Measurements from ENCODE around the gene ZNF697.

DNA sequence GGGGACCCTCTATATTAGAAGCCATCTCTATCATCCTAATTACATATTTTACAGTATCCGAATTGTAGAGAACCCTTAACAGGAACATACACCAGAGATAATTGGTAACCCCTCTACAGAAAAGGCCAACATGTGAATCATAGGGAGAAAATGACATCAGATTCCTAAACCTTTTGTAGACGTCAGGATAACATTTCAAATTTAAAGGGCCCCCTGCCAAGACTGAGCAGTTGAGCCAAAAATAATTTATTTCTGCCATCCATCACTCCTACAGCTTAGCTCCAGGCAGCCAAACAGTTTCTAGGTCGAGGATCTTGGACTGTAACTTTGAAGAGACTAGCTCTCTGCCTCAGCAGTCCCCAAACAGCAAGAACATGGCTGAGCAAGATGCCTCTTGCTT lies 21.2 kb downstream of the ZNF697 start:
- no peak for TF ChIP-seq EP300 (IDR thresholded peaks at IDR 0.05)
- TF ChIP-seq CTCF (IDR thresholded peaks at IDR 0.05), result no peak
- TF ChIP-seq POLR2A (IDR thresholded peaks at IDR 0.05; ENCODE audit: low read depth), result no peak
- peak; percentile 6 to 18 for TF ChIP-seq POLR2AphosphoS5 (IDR thresholded peaks at IDR 0.05)
